ENCODE results near the gene WDR31.

DNA sequence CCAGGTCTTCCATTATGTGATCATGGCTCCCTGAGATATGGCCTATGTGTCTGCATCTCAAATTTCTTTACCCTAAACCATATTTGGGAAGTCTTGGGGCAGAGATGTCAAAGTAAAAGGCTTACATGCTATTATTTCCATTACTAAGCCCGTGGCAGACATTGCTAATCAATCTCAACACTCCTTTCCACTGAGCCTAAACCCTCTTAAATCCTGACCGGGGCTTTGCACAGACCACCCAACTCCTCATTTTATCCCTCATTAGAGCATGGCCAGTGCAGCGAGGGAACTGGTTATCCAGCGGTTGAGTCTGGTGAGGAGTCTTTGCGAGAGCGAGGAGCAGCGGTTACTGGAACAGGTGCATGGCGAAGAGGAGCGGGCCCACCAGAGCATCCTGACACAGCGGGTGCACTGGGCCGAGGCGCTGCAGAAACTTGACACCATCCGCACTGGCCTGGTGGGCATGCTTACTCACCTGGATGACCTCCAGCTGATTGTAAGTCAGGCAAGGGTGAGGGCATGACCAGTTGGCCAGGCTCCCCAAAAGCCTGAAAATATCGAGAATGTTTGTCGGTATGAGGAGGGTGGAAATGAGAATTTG is 20.3 kb upstream of the WDR31 start:
- TF ChIP-seq, protein P1, sequence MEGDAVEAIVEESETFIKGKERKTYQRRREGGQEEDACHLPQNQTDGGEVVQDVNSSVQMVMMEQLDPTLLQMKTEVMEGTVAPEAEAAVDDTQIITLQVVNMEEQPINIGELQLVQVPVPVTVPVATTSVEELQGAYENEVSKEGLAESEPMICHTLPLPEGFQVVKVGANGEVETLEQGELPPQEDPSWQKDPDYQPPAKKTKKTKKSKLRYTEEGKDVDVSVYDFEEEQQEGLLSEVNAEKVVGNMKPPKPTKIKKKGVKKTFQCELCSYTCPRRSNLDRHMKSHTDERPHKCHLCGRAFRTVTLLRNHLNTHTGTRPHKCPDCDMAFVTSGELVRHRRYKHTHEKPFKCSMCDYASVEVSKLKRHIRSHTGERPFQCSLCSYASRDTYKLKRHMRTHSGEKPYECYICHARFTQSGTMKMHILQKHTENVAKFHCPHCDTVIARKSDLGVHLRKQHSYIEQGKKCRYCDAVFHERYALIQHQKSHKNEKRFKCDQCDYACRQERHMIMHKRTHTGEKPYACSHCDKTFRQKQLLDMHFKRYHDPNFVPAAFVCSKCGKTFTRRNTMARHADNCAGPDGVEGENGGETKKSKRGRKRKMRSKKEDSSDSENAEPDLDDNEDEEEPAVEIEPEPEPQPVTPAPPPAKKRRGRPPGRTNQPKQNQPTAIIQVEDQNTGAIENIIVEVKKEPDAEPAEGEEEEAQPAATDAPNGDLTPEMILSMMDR (IDR thresholded peaks at IDR 0.05) = no peak
- TF ChIP-seq, protein P2, sequence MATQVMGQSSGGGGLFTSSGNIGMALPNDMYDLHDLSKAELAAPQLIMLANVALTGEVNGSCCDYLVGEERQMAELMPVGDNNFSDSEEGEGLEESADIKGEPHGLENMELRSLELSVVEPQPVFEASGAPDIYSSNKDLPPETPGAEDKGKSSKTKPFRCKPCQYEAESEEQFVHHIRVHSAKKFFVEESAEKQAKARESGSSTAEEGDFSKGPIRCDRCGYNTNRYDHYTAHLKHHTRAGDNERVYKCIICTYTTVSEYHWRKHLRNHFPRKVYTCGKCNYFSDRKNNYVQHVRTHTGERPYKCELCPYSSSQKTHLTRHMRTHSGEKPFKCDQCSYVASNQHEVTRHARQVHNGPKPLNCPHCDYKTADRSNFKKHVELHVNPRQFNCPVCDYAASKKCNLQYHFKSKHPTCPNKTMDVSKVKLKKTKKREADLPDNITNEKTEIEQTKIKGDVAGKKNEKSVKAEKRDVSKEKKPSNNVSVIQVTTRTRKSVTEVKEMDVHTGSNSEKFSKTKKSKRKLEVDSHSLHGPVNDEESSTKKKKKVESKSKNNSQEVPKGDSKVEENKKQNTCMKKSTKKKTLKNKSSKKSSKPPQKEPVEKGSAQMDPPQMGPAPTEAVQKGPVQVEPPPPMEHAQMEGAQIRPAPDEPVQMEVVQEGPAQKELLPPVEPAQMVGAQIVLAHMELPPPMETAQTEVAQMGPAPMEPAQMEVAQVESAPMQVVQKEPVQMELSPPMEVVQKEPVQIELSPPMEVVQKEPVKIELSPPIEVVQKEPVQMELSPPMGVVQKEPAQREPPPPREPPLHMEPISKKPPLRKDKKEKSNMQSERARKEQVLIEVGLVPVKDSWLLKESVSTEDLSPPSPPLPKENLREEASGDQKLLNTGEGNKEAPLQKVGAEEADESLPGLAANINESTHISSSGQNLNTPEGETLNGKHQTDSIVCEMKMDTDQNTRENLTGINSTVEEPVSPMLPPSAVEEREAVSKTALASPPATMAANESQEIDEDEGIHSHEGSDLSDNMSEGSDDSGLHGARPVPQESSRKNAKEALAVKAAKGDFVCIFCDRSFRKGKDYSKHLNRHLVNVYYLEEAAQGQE (IDR thresholded peaks at IDR 0.05) = no peak
- TF ChIP-seq RAD21 (conservative IDR thresholded peaks at IDR 0.05 in 1 of 2, IDR thresholded peaks at IDR 0.05 in 1 of 2) (no peak), ZFP36 (IDR thresholded peaks at IDR 0.05; ENCODE audit: borderline replicate concordance, partially characterized antibody) (no peak), RNF2 (IDR thresholded peaks at IDR 0.05; ENCODE audit: borderline replicate concordance, low read depth) (no peak), EP300 (IDR thresholded peaks at IDR 0.05) (no peak), HDAC2 (IDR thresholded peaks at IDR 0.05) (no peak), SMC3 (IDR thresholded peaks at IDR 0.05) (no peak), CBX2 (IDR thresholded peaks at IDR 0.05; ENCODE audit: borderline replicate concordance, low read depth) (no peak), JUNB (IDR thresholded peaks at IDR 0.05) (no peak), CHD2 (IDR thresholded peaks at IDR 0.05; ENCODE audit: low read length, partially characterized antibody) (no peak), FOSL2 (IDR thresholded peaks at IDR 0.05) (no peak), FOSL2 (CRISPR knock-in tag; IDR thresholded peaks at IDR 0.05) (no peak), POLR2A (IDR thresholded peaks at IDR 0.05; ENCODE audit: low read length) (no peak)
- TF ChIP-seq, protein P3, sequence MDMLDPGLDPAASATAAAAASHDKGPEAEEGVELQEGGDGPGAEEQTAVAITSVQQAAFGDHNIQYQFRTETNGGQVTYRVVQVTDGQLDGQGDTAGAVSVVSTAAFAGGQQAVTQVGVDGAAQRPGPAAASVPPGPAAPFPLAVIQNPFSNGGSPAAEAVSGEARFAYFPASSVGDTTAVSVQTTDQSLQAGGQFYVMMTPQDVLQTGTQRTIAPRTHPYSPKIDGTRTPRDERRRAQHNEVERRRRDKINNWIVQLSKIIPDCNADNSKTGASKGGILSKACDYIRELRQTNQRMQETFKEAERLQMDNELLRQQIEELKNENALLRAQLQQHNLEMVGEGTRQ (IDR thresholded peaks at IDR 0.05) = no peak

All from A549 (cell line).